Fibroblast of skin of back (primary cell): ENCODE data around the gene STON2.

Experiments used
- DNase-seq: peaks from one replicate; pipeline ENCODE4 v3.0.0-alpha.2; 2013

STON2 gene

GRCh38 chr14:81219210-81219758, 180.8 kb downstream of the STON2 start:
- peak; percentile 98 for DNase-seq

- DNase-seq: peak; percentile 23
Observed at GRCh38 chr14:81211844-81212243, 188.3 kb downstream of the STON2 start.
